HL-60 (cell line): Measurements from ENCODE around the gene CSNK1D.

Experiments used
- CTCF ChIP-seq: IDR thresholded peaks from one replicate; pipeline ENCODE4 v1.5.1; 2011; ENCODE audit warnings: low read length, control low read depth, inconsistent platforms; ENCODE audit not compliant: insufficient read depth
- POLR2AphosphoS5 ChIP-seq: IDR thresholded peaks from 2 replicates; pipeline ENCODE4 v1.6.1; 2012; ENCODE audit warnings: low read depth
- REST ChIP-seq: IDR thresholded peaks from 2 replicates; pipeline ENCODE4 v1.6.1; 2012; ENCODE audit warnings: low read depth; ENCODE audit not compliant: insufficient replicate concordance
- SPI1 ChIP-seq: IDR thresholded peaks from 2 replicates; pipeline ENCODE4 v1.6.1; 2012; ENCODE audit warnings: low read depth, mild to moderate bottlenecking, borderline replicate concordance

GRCh38 chr17:82300707-82301270, 27.3 kb upstream of the CSNK1D start:
- TF ChIP-seq CTCF = peak; percentile 67
- no peak for TF ChIP-seq REST
- no peak for TF ChIP-seq POLR2AphosphoS5
- no peak for TF ChIP-seq SPI1
